GM19023 (cell line): ENCODE data around the gene KLHDC4.
A peak's percentile ranks its signal among the peaks of the same experiment; 100 is the strongest.
"Not testable (repeated sequence)": the region's sequence is repeated elsewhere in the genome, so short reads cannot be mapped to it uniquely, and the experiment has no call there.

ENCODE experiments used
- ATAC-seq: cut with Tn5 transposase; IDR thresholded peaks from one replicate; pipeline ENCODE4 v1.9.1; 2021; ENCODE audit warnings: mild to moderate bottlenecking, moderate library complexity; ENCODE audit not compliant: unreplicated experiment

Gene KLHDC4

DNA sequence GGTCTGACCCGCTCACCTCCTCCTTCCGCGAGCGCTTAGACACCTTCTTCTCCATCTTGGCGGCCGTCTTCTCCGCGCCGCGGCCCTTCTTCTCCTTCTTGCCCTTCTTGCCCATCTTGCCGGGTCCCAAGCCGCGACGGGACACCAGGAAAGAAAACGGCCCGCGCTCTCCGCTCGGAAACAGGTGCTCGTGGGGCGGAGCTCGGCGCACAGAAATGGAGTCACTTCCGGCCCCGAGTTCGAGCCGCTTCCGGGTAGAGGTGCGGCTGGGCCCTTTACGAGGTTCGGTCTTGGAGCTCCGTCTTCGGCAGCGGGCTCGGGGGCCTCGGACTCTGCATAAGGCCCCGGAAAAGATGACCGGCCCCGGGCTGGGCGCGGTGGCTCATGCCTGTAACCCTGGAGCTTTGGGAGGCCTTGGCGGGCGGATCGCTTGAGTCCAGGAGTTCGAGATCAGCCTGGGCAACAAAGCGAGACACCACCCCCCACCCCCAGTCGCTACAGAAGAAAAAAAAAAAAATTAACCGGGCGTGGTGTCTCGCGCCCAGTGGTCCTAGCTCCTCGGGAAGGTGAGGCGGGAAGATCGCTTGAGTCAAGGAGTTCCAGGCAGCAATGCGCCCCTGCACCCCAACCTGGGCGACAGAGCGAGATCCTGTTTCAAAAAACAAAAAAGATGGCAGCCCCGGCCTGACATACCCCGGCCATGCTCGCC, at the start of gene KLHDC4:
TSS of gene KLHDC4 (minus strand) at position 211 of the 709 bp plus-strand sequence. CDS start at position 115, 96 bp downstream.
- peak; percentile 79 for ATAC-seq

DNA sequence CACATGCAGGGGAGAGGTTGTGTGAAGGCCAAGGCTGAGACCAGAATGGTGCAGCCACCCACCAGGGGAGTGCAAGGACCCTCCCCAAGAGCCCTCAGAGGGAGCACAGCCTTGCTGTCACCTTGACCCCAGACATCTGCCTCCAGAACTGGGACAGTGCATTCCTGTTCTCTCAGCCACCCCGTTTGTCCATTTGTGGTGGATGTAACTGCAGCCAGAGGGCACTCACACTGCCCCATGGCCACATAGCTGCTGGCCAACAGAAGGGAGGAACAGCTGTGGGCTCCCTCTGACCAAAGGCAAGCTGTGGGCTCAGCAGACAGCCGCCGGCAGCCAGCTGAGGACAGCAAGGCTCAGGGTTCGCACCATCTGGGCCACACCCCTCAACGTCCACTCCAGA, 49.8 kb upstream of the KLHDC4 start:
- ATAC-seq: no peak

DNA sequence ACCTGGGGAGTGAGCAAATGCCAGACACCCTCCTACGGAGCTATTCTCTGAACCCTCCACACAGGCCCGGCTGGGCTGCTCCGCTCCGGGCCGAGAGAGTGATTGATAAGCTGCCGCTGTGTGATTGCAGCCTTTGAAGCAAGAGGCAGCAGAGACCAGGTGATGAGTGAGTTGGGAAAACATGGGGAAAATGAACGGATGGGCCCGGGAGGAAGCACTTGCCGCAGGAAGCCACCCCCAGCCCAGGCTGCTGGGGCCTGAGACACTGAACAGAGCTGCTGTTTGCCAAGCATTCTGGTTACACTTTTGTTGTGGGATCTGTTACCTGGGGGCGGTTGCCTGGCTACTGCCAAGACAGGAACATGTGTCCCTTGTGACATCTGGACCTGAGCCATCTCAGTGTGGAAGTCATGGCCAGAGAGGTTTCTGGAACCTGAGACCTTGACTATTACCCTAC, 46.4 kb upstream of the KLHDC4 start:
- ATAC-seq: no peak

DNA sequence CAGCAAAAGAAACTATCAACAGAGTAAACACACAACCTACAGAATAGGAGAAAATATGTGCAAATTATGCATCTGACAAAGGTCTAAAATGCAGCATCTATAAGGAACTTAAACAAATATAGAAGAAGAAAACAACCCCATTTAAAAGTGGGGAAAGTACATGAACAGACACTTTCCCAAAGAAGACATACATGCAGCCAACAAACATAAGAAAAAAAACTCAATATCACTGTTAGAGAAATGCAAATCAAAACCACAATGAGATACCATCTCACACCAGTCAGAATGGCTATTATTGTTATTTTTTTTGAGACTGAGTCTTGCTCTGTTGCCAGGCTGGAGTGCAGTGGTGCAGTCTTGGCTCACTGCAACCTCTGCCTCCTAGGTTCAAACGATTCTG, 45.7 kb upstream of the KLHDC4 start:
- ATAC-seq: not testable (repeated sequence)

DNA sequence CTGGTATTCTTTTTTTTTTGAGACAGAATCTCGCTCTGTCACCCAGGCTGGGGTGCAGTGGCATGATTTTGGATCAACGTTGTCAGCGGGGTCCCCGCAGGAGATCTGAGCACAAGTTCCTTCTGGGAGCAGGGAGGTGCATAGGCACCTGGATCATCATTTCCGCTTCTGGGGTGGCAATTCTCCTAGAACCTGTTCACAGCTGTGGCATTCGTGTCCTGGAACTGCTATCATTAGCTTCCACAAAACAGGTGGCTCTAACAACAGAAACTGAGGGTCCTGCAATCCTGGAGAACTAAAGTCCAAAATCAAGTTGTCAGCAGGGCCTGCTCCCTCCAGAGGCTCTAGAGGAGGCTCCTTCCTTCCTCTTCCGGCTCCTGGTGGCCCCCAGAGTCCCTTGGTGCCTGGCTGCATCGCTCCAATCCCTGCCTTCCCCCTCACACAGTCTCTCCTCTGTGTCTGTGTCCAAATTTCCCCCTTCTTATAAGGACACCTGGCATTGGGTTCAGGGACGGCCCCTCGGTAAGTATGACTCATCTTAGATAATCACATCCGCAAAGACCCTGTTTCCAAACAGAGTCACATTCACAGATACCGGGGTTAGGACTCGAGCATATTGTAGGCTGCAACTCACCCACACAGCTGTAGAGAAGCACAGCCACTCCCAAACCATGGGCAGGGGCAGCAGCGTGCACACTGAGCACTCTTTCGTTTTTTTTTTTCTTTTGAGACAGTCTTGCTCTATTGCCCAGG, 43.5 kb upstream of the KLHDC4 start:
- ATAC-seq: peak; percentile 56

DNA sequence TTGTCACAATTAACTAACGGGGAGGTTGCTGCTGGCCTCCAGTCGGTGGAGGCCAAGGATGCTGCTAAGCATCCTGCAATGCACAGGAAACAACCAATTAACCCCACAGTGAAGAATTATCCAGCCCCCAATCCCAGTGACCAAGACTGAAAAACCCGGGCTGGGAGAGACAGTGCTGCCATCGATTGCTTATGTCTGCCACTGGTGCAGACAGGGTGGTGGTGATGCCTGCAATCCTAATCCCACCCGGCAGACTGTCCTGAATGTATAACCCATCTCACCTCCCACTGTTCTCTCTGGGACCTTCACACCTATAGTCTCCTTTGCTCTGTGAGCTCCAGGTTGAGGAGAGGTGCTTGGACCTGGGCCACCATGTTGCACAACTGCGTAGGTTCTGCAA, 42.3 kb upstream of the KLHDC4 start:
- no peak for ATAC-seq

DNA sequence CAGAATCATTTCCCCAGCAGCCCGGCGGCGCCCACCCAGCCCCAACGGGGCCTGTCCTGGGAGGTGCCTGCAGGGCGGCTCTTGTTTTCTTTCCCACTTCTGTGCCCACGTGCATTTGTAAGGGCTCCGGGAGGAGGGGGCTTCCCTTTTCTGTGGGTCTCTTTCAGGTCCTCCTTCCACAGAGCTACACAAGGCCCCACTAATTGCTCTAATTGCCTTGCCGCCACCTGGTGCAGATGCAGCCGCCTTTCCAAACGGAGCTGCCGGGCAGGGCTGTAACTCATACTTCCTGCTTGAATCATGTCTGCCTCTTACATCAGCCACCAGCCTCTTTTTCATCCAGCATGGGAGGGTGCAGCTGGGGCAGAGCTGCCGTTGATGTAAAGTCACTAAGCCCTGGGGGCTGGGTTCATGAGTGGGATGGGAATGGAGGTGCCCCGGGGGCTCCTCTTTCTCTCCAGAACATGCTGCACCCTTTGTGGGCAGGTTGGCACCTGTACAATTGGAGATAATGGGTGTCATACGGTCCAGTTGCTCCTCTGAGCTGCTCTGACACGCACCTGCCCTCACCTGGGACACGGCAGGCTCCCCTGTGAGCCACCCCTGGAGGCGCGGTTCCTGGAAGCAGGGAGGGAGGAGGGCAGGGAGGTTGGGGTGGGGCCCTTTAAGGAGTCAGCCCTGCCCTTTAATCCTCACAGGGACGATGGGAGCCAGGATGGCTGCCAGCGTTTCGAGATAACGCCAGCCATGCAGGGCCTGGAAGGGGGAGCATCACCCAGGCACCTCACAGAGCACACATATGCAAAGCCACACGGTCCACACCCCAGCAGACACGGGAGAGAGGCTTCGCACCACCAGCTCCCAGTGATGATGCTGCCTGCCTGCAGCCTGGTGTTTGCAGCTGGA, 41.1 kb upstream of the KLHDC4 start:
- ATAC-seq: no peak

DNA sequence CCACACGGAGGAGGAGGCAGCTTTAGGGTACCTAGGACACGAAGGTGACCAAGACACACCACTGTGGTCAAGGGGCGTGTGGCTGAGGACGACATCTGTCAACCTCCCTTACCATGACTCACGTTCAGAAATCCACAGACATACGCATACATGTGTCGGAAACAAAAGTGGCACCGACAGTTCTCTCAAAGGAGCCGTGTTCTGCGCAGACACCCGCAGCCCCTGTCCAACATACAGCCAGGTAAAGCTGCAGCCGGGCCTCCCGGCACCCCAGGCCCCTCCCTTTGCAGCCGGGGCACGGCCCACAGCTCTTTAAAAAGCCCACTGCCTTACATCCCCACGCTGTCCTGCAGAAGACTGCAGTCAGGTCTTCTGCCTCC, 40.5 kb upstream of the KLHDC4 start:
- no peak for ATAC-seq

DNA sequence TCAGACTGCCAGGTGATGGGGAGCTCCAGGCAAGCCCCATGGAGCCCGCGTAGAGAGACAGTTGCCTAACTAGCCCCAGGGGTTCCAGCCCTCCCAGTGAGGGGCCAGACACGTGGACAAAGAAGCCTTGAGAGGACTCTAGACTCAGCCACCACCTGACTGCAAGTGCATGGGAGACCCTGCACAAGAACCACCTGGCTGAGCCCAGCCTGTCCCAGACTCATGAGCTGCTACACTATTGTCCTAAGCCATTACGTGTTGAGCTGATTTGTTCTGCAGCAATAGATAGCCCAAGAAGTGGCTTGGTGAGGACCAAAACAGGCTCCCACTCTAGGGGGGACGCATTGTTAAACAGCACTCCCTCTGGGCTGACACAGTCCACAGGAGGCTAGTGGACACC, 37.6 kb upstream of the KLHDC4 start:
- ATAC-seq: no peak

DNA sequence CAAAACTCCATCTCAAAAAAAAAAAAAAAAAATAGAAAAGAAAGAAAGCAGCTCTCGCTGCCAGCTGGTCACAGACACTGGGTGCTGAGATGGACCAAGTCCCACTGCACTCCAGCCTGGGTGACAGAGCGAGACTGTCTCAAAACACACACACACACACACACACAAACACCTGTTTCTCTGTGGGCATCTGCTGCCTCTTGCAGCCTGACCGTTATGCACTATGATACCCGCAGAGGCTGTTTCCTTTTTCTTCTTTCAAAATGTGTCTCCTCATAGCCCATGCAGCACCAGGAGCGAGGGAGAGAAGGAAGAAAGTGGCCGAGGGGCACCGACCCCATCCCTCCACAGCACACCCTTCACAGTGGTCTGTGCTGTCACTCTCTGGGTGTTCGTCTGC, 36.9 kb upstream of the KLHDC4 start:
- no peak for ATAC-seq

DNA sequence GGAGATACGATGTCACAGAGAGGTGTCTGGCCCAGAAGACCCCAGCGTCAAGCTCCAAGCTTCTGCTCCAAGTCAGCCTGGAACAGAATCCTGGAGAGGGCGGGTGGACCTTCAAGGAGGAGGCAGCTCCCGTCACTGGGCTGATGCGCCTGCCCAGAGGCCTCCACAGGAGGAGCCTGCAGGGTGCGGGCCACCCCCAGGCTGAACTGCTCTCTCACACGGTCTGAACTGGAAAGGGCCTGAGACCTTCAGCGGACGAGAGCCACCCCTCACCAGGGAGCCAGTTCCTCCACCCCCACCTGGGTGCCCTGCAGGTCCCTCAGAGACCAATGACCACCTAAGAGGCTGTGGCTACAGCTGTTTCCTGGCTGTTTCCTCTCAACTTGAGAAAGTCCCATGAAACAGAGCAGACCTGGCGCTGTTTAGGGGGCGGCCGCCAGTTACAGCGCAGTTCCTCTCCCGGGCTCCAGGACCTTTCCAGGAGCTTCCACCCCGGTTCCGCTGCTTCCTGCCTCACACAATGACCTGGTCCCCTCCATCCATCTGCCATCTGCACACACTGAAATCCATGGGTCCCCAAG, 36.0 kb upstream of the KLHDC4 start:
- ATAC-seq: no peak

DNA sequence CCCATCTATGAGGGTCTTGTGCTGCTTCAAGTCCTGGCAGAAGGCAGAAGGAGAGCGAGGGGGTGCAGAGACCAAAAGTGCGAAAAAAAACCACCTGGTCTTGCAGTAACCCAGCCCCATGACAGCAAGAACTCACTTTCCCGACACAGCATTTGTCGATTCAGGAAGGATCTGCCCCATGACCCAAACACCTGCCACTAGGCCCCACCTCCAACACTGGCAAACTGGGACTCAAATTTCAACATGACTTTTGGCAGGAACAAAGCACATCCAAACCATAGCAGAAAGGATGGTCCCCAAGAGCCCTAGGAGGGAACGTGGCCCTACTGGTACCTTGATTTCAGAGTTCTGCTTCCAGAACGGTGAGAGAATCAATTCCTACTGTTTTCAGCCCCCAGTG, 34.7 kb upstream of the KLHDC4 start:
- ATAC-seq: no peak

DNA sequence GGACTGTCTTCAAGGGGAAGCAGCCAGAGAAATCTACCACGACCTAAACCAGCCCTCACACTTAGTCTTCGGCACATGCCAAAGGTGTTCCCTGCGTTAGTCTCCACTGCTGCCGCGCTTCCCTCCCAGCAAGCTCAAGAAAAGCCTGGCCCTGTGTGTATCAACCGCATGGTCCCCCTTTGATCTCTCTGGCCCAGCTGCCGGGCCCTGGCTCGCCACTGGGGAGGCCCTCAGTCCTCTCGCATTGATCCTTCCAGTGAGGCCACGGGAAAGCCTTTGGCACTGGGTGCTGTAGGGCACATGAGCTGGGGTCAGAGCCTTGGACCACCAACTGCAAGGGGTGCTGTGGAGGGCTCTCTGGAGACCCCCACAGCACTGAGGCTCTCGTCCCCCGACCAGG, 29.6 kb upstream of the KLHDC4 start:
- ATAC-seq: no peak

DNA sequence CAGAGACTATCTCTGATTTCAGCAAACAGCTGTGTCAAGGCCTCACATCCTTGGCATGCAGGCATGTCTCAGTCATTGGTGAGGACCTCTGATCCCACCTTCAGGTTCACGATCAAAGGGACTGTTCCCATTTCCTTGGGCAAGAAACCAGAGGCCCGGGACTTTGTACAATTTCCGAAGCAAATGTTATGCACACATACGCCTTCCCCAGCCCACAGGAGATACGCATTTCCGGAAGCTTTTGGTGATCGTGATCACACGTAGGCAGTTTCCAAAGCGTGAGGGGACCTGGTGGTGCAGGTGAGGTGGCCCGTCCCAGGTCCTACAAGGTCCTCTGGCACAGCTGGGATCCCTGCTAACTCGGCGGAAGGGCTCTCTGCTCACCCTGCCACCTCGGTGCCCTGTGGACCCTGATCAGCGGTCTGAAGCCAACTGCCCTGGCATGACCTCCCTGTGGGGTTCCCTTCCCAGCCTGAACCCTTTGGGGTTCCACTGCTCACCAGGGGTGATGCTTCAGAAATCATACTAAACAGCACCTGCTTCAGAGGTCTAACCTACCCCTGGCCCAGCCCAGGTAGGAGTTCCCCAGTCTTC, 28.8 kb upstream of the KLHDC4 start:
- ATAC-seq: no peak

DNA sequence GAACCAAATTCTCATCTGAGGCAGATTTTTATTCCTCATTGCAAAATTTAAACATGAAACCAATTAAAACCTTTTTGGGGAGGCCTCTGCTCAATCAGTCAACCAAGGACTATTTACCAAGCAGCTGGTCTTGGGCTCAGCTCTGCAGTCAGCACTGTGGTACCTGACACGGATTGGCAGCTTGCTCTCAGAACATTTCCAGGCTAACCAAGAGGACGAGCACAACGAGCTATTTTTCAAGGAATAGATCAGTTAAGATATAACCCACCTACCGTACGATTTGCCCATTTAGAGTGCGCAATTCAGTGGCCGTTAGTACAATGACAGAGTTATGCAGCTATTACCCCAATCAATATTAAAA, 26.4 kb upstream of the KLHDC4 start:
- ATAC-seq: no peak

DNA sequence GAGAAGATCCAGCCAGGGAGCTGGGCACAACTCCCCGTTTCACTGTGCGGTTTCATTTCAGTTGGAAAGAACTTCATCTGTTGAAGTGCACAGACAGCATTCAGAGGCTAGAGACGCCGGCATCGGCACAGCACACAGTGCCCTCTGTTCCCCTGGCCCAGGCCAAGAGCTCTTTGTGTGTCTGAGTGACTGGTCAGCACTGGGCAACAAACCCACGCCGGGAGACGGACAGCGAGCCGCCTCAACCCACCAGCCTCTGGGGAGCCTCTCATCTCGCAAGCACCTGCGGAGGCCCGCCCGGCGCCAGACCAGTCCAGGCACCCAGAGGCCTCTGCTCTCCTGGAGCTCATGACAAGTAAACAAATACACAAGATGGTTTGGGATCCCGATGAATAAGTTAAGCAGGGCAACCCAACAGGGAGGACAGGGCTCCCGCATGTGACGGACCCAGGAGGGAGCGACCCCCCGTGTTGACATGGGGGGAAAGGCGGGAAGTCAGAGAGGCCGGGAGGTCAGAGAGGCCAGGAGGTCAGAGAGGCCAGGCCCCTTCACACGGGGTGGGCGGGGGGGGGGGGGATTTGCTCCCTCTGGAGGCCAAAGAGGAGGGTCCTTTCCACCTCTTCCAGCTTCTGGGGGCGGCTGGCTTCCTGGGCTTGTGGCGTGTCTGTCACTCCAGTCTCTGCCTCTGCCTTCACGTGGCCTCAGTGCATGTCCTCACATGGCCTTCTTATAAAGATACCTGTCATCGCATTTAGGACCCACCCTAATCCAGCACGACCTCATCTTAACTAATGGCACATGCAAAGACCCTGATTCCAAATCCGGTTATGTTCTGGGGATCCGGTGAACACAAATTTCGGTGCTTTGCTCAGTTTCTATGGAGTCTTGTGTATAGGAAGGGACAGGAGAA, 25.8 kb upstream of the KLHDC4 start:
- no peak for ATAC-seq

DNA sequence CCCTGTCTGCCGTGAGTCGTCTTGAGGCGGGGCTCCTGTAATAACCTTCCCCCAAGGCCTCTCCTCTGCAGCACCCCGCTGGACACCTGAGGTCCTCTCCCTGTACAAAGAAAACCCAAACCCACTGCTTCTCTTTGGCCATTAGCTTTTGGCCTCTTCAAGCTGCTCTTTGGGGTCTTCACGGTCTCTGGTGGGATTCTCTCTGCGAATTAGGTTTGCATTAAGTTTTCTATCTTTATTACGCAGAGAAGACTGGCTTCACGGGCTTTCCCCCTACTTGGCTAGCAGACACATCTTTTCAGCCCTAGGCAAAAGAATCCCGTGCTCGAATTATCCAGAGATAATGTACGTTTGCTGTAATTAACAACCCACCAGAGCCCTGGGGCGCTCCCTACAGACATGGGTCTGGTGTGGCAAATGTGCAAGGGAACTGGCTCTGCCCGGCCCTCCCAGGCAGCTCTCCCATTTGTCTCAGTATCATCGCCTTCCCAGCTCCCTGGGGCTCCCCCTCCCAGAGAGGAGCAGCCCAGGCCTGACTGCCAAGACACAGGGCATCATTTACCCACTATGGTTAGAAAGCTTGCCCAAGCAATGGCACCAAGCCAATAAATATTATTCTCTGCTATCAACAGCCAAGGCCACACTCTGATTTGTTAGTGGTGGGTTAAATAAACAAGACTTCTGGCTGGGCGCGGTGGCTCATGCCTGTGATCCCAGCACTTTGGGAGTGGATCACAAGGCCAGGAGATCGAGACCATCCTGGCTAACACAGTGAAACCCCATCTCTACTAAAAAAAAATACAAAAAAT, 24.7 kb upstream of the KLHDC4 start:
- ATAC-seq: no peak

DNA sequence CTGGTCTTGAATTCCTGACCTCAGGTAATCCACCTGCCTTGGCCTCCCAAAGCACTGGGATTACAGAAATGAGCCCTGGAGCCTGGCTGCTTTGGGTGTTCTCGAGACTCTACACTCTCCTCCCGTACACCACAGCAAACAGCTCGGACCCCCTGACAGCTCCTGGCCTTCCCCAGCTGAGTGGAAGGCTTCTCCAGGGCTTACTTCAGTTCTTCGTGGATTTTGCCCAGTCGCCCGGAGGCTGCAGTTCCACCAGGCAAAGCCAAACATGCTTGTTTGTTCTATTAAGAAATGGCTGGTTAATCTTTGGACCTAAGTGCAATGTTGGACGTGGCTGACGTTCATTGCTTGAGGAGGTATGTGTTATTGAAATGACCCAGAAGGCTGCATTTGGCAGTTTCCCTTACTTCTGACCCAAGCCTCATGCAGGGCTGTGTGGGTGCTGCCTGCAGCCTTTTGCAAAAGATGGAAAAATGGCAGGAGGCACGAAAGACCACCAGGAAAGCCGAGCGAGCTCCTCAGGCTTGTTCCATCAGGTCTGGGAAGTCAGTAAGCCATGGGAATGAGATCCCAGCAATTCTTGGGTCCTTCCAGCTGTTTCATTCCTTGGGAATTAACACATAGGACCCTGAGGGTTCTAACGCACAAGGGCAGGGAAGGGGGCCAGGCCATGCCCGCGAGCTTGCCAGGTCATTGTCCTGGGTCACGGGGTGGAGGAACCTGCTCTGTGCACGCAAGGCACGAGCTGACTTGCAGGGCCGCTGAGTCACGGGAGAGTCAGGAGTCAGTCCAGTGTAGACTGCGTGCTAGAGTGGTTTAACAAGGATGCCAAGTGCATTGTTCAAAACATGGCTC, 23.9 kb upstream of the KLHDC4 start:
- ATAC-seq: no peak
